ENCODE measurements around the gene ZNF609.

Gene ZNF609

GRCh38 chr15:64528871-64529270, 68.5 kb downstream of the ZNF609 start:
- no peaks in the 10 kb centered on the region for H3K9me3 ChIP-seq (ENCODE audit: control insufficient read depth, insufficient read depth, low read length)
- no peak overlapping the region for H3K9ac ChIP-seq (ENCODE audit: low read depth, low read length)
- peaks cover 15% of the 10 kb centered on the region; the same call in 1 of the 2 replicates for H3K4me1 ChIP-seq (ENCODE audit: insufficient read depth, low read length)

GRCh38 chr15:64530472-64530871, 70.1 kb downstream of the ZNF609 start:
- H3K9me3 ChIP-seq (ENCODE audit: control insufficient read depth, insufficient read depth, low read length), result no peaks in the 10 kb centered on the region
- no peak overlapping the region for H3K9ac ChIP-seq (ENCODE audit: low read depth, low read length)
- H3K36me3 ChIP-seq (ENCODE audit: insufficient read depth, low read length), result no peaks in the 10 kb centered on the region
- H3K4me1 ChIP-seq (ENCODE audit: insufficient read depth, low read length), result peaks cover 13% of the 10 kb centered on the region; the same call in 1 of the 2 replicates

More at GRCh38 chr15:64528871-64529270, 68.5 kb downstream of the ZNF609 start:
- no peaks in the 10 kb centered on the region for H3K36me3 ChIP-seq (ENCODE audit: insufficient read depth, low read length)

- H3K9ac ChIP-seq (ENCODE audit: low read depth, low read length), result no peak overlapping the region
- H3K9me3 ChIP-seq (ENCODE audit: control insufficient read depth, insufficient read depth, low read length), result no peaks in the 10 kb centered on the region
- H3K4me1 ChIP-seq (ENCODE audit: insufficient read depth, low read length), result peaks cover 15% of the 10 kb centered on the region; the same call in 1 of the 2 replicates
- H3K36me3 ChIP-seq (ENCODE audit: insufficient read depth, low read length), result no peaks in the 10 kb centered on the region
These were observed 70.5 kb downstream of the ZNF609 start for GRCh38 chr15:64530918-64531317.

GRCh38 chr15:64532521-64533315, 72.3 kb downstream of the ZNF609 start:
- Histone ChIP-seq H3K9me3 (ENCODE audit: control insufficient read depth, insufficient read depth, low read length) (no peaks in the 10 kb centered on the region), H3K9ac (ENCODE audit: low read depth, low read length) (no peak overlapping the region), H3K4me1 (ENCODE audit: insufficient read depth, low read length) (peaks cover 12% of the 10 kb centered on the region; the same call in 1 of the 2 replicates), H3K36me3 (ENCODE audit: insufficient read depth, low read length) (no peaks in the 10 kb centered on the region)

GRCh38 chr15:64535460-64536243, 75.3 kb downstream of the ZNF609 start:
- no peaks in the 10 kb centered on the region for H3K36me3 ChIP-seq (ENCODE audit: insufficient read depth, low read length)

GRCh38 chr15:64536244-64536836, 76.0 kb downstream of the ZNF609 start:
- H3K36me3 ChIP-seq (ENCODE audit: insufficient read depth, low read length), result no peaks in the 10 kb centered on the region
- H3K9ac ChIP-seq (ENCODE audit: low read depth, low read length), result no peak overlapping the region
- peaks cover 12% of the 10 kb centered on the region; the same call in 1 of the 2 replicates for H3K4me1 ChIP-seq (ENCODE audit: insufficient read depth, low read length)
- H3K9me3 ChIP-seq (ENCODE audit: control insufficient read depth, insufficient read depth, low read length), result no peaks in the 10 kb centered on the region

More at GRCh38 chr15:64535460-64536243, 75.3 kb downstream of the ZNF609 start:
- Histone ChIP-seq H3K9me3 (ENCODE audit: control insufficient read depth, insufficient read depth, low read length) (no peaks in the 10 kb centered on the region), H3K4me1 (ENCODE audit: insufficient read depth, low read length) (peaks cover 12% of the 10 kb centered on the region; the same call in 1 of the 2 replicates), H3K9ac (ENCODE audit: low read depth, low read length) (no peak overlapping the region)

DNA sequence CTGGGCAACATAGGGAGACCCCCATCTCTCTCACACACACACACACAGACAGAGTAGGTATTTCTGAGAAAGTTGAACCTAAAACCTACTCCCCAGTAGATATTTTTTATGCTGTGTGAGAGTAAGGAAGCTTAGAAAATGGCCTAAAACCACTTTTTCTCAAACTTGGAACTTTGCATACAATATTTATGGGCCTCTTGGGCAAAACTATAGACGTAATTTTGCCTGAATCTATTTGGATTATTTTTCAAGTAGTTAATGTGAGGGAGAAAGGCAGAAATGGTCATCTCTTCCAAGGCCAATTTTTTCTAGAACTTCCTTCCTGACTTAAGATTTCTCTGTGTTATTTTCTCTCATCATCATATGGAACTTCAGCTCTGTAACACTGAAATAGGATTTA, 81.7 kb downstream of the ZNF609 start:
- no peaks in the 10 kb centered on the region for H3K4me1 ChIP-seq (ENCODE audit: insufficient read depth, low read length)
- no peak overlapping the region for H3K9ac ChIP-seq (ENCODE audit: low read depth, low read length)
- H3K36me3 ChIP-seq (ENCODE audit: insufficient read depth, low read length), result no peaks in the 10 kb centered on the region
- no peaks in the 10 kb centered on the region for H3K9me3 ChIP-seq (ENCODE audit: control insufficient read depth, insufficient read depth, low read length)

GRCh38 chr15:64544450-64544849, 84.1 kb downstream of the ZNF609 start:
- H3K4me1 ChIP-seq (ENCODE audit: insufficient read depth, low read length), result no peaks in the 10 kb centered on the region
- H3K9me3 ChIP-seq (ENCODE audit: control insufficient read depth, insufficient read depth, low read length), result no peaks in the 10 kb centered on the region
- H3K9ac ChIP-seq (ENCODE audit: low read depth, low read length), result no peak overlapping the region
- H3K36me3 ChIP-seq (ENCODE audit: insufficient read depth, low read length), result no peaks in the 10 kb centered on the region

DNA sequence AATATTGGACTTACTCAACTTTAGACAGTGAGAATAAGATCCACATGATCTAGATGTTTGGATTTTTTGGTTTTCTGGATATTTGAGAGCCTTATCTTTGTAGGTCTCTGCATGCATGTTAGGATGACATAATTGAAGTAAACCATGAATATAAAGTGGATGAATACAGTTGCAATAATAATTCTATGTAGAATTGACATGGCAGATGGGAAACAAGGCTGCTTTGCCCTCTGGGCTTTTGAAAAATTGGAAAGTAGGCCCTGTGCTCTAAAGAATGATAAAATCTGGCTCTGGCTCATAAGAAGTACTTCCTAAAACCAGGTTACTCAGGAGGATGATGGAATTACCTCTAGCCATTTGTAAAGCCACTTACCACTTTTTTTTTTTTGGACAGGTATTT, 86.9 kb downstream of the ZNF609 start:
- Histone ChIP-seq H3K36me3 (ENCODE audit: insufficient read depth, low read length) (no peaks in the 10 kb centered on the region), H3K9me3 (ENCODE audit: control insufficient read depth, insufficient read depth, low read length) (no peaks in the 10 kb centered on the region), H3K4me1 (ENCODE audit: insufficient read depth, low read length) (no peaks in the 10 kb centered on the region), H3K9ac (ENCODE audit: low read depth, low read length) (no peak overlapping the region)

GRCh38 chr15:64548235-64548634, 87.9 kb downstream of the ZNF609 start:
- Histone ChIP-seq H3K9ac (ENCODE audit: low read depth, low read length) (no peak overlapping the region), H3K36me3 (ENCODE audit: insufficient read depth, low read length) (no peaks in the 10 kb centered on the region), H3K9me3 (ENCODE audit: control insufficient read depth, insufficient read depth, low read length) (no peaks in the 10 kb centered on the region), H3K4me1 (ENCODE audit: insufficient read depth, low read length) (no peaks in the 10 kb centered on the region)

- Histone ChIP-seq H3K36me3 (ENCODE audit: insufficient read depth, low read length) (no peaks in the 10 kb centered on the region), H3K9me3 (ENCODE audit: control insufficient read depth, insufficient read depth, low read length) (no peaks in the 10 kb centered on the region), H3K9ac (ENCODE audit: low read depth, low read length) (no peak overlapping the region), H3K4me1 (ENCODE audit: insufficient read depth, low read length) (no peaks in the 10 kb centered on the region)
These were observed 89.5 kb downstream of the ZNF609 start for GRCh38 chr15:64549860-64550259.

DNA sequence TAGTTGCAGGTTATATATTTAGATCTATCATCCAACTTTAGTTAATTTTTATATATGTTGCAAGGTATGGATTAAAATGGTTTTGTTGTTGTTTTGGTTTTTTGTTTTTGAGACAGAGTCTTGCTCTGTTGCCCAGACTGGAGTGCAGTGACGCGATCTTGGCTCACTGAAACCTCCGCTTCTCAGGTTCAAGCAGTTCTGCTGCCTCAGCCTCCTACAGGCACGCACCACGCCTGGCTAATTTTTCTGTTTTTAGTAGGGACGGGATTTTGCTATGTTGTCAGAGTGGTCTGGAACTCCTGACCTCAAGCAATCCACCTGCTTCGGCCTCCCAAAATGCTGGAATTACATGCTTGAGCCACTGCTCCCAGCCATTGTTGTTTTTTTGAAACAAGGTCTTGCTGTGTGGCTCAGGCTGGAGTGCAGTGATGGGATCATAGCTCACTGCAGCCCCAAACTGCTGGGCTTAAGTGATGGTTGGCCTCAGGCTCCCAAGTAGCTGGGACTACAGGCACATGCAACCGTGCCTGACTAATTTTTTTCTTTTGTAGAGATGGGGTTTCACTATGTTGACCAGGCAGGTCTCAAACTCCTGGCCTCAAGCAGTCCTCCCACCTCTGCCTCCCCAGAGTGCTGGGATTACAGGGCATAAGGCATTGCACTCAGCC, 92.0 kb downstream of the ZNF609 start:
- Histone ChIP-seq H3K9me3 (ENCODE audit: control insufficient read depth, insufficient read depth, low read length) (no peaks in the 10 kb centered on the region), H3K36me3 (ENCODE audit: insufficient read depth, low read length) (no peaks in the 10 kb centered on the region), H3K9ac (ENCODE audit: low read depth, low read length) (no peak overlapping the region), H3K4me1 (ENCODE audit: insufficient read depth, low read length) (no peaks in the 10 kb centered on the region)

- H3K9ac ChIP-seq (ENCODE audit: low read depth, low read length), result no peak overlapping the region
- H3K4me1 ChIP-seq (ENCODE audit: insufficient read depth, low read length), result no peaks in the 10 kb centered on the region
- H3K36me3 ChIP-seq (ENCODE audit: insufficient read depth, low read length), result no peaks in the 10 kb centered on the region
- H3K9me3 ChIP-seq (ENCODE audit: control insufficient read depth, insufficient read depth, low read length), result no peaks in the 10 kb centered on the region
These were observed 98.2 kb downstream of the ZNF609 start for GRCh38 chr15:64558460-64559179.

Measured in ES-I3 (cell line).